ENCODE results near the gene HS3ST4. TPM values are rescaled to one million over a fixed set of nuclear protein-coding genes. Genes with fewer than 3 reads are reported as not detected.

Gene HS3ST4
- total and polyA plus RNA-seq, 2 of the 8 experiments (the other 6 are each of a cell fraction or from before 2014, with no cell fraction given), result 1.9 to 3.3 TPM

DNA sequence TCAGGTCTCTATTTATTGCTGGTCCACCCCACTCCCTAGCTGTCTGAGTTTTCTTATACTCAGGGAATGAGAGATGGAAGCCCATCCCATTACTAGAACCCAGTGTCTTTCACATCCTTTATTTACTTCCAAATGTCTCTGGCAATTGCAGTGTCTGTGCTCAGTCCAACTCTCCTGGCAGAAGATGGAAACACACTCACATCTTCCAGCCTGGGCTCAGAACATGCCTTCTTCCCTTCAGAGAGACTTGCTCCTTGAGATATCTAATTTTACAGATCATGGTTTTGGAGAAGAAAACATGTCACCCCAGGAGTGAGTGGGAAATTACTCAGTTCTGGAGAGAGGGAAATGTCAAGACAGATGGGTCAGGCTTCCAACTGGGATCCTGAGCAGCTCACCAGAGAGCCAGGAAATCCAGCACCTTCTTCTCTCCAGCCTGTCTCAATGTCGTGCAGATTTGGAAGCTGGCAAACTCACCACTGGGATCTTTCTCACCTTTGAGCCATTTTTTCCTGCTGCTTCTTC, 494.4 kb downstream of the HS3ST4 start:
- Histone ChIP-seq H3K18ac (ENCODE audit: extremely low read depth, low read length) (no peak overlapping the region), H4K8ac (ENCODE audit: extremely low read depth, insufficient read depth, low read length) (no peak overlapping the region), H2AK5ac (ENCODE audit: low read depth, low read length) (no peak overlapping the region), H3K9ac (replicated peaks in 1 of 4; ENCODE audit: extremely low read depth in 1 of 4, low read depth in 3 of 4, low read length in 3 of 4) (no peak overlapping the region), H3K14ac (ENCODE audit: insufficient read length) (no peak overlapping the region), H3K4me1 (replicated peaks in 1 of 4; ENCODE audit: control insufficient read depth in 3 of 4, insufficient read depth in 4 of 4, low read length in 3 of 4) (0 out of 7 replicates have a peak, but pooled peaks cover 0 to 2% (median 0%) of the 10 kb centered on the region in 4 experiments), H3K56ac (replicated peaks; ENCODE audit: insufficient read length, low read depth, low read length) (no peak overlapping the region), H3K36me3 (ENCODE audit: control insufficient read depth in 2 of 4, insufficient read depth in 4 of 4, low read length in 3 of 4) (peaks cover 0 to under 1% (median 0%) of the 10 kb centered on the region in 4 experiments; a peak in 1 of 8 replicates), H3K23ac (ENCODE audit: insufficient read length) (no peak overlapping the region), H2BK120ac (replicated peaks; ENCODE audit: low read depth, low read length) (no peak overlapping the region), H2BK12ac (ENCODE audit: low read depth, low read length) (no peak overlapping the region), H4K91ac (replicated peaks; ENCODE audit: insufficient read length, low read length) (no peak overlapping the region), H2BK20ac (ENCODE audit: low read length) (no peak overlapping the region), H3K27me3 (replicated peaks in 1 of 4; ENCODE audit: control insufficient read depth in 3 of 4, extremely low read depth in 1 of 4, insufficient read depth in 3 of 4, low read length in 3 of 4) (no peaks in the 10 kb centered on the region), H4K5ac (ENCODE audit: insufficient read length, low read depth, low read length) (no peak overlapping the region), H3K79me1 (ENCODE audit: low read depth, low read length) (no peaks in the 10 kb centered on the region), H3K4me2 (ENCODE audit: insufficient read depth in 1 of 2, low read depth in 2 of 2, low read length in 2 of 2) (no peak overlapping the region), H3K27ac (ENCODE audit: low read depth, low read length) (no peak overlapping the region), H2AFZ (ENCODE audit: low read length) (no peak overlapping the region), H3K9me3 (ENCODE audit: insufficient read depth in 2 of 2, low read depth in 1 of 2, low read length in 1 of 2) (peaks cover 0 to 5% of the 10 kb centered on the region in 2 experiments; a peak in 1 of 4 replicates), H4K20me1 (replicated peaks in 1 of 2; ENCODE audit: control insufficient read depth in 1 of 2, insufficient read depth in 2 of 2, low read length in 2 of 2) (no peaks in the 10 kb centered on the region), H2BK15ac (ENCODE audit: low read length) (no peak overlapping the region), H3K23me2 (ENCODE audit: low read depth, low read length) (no peaks in the 10 kb centered on the region), H3K79me2 (ENCODE audit: control insufficient read depth in 1 of 2, insufficient read depth in 2 of 2, low read length in 2 of 2) (no peaks in the 10 kb centered on the region), H2BK5ac (ENCODE audit: low read depth, low read length) (no peak overlapping the region), H3K4ac (replicated peaks; ENCODE audit: insufficient read length, low read depth, low read length) (no peak overlapping the region), H3K4me3 (ENCODE audit: extremely low read depth in 1 of 4, insufficient read depth in 2 of 4, low read depth in 3 of 4, low read length in 4 of 4) (no peak overlapping the region)
- CTCF ChIA-PET (ENCODE audit: partially characterized antibody), result no interaction called here
- FAIRE-seq (no peak), DNase-seq (ENCODE audit: low read depth in 1 of 2, low spot score in 2 of 2) (no peak)
- TF ChIP-seq SP1 (IDR thresholded peaks at IDR 0.05; ENCODE audit: low read depth, low read length), result no peak
- TF ChIP-seq CEBPB (IDR thresholded peaks at IDR 0.05; ENCODE audit: low read depth, low read length), result no peak
- TF ChIP-seq SP4 (IDR thresholded peaks at IDR 0.05; ENCODE audit: low read length), result no peak
- no peak for TF ChIP-seq JUND (IDR thresholded peaks at IDR 0.05; ENCODE audit: low read length)
- no peak for TF ChIP-seq FOSL1 (IDR thresholded peaks at IDR 0.05; ENCODE audit: insufficient read depth, low read depth, low read length)
- no peak for TF ChIP-seq KDM4A (IDR thresholded peaks at IDR 0.05; ENCODE audit: low read depth, low read length, severe bottlenecking)
- TF ChIP-seq HDAC2 (IDR thresholded peaks at IDR 0.05; ENCODE audit: borderline replicate concordance in 1 of 2, low read depth in 2 of 2, low read length in 2 of 2), result no peak
- POLR2A ChIA-PET (ENCODE audit: partially characterized antibody), result no interaction called here
- WGBS, 2 experiments (ENCODE audit: extremely low coverage in 1 of 2, insufficient coverage in 1 of 2, insufficient read length in 1 of 2, insufficient replicate concordance in 2 of 2, low coverage in 1 of 2, low lambda C conversion rate in 2 of 2, missing lambda C conversion rate in 1 of 2), result 76% methylated on average over 1 of the region's 1 CpG; no CpG with 5 or more reads in 1 of the 2 experiments
